Peyer's patch (tissue), 4 donors: ENCODE results near the gene DOCK1.

Source experiments
- POLR2A ChIP-seq, 2 donors: fragments of 450-650 bp; IDR thresholded peaks; one replicate each; pipeline ENCODE4 v1.5.1; 2017; ENCODE audit warnings: antibody characterized with exemption in 2 of 2, mild to moderate bottlenecking in 2 of 2, moderate library complexity in 2 of 2
- TF ChIP-seq, protein P1 (sequence below), 6 experiments: fragments of 450-650 bp in 4 of 6; fragments of 200-600 bp in 2 of 6; sonication (generic) in 1 of 6; IDR thresholded peaks; one replicate each; pipeline ENCODE4 v1.5.1; 2017 to 2019; ENCODE audit warnings: antibody characterized with exemption in 6 of 6, mild to moderate bottlenecking in 3 of 6, moderate library complexity in 1 of 6

DNA sequence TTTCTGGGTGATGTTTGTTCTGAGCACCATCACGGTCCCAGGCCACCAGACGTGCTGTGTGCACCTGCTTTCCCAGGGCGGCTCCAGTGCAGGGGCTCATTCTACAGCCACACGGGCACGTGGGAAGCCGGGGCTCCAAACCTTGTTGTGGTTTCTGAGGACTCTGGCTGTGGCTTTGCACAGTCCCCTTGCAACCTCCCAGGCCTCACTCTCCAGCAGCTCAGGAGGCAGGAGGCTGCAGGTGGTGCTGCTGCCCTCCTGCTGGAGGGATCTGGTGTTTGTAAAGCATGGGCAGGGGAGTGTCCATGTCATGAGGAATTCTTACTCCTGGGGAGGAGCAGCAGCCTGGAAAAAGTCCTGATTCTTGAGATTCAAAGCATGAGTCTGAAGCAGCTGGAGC lies 236.9 kb downstream of the DOCK1 start:
- TF ChIP-seq, protein P1, sequence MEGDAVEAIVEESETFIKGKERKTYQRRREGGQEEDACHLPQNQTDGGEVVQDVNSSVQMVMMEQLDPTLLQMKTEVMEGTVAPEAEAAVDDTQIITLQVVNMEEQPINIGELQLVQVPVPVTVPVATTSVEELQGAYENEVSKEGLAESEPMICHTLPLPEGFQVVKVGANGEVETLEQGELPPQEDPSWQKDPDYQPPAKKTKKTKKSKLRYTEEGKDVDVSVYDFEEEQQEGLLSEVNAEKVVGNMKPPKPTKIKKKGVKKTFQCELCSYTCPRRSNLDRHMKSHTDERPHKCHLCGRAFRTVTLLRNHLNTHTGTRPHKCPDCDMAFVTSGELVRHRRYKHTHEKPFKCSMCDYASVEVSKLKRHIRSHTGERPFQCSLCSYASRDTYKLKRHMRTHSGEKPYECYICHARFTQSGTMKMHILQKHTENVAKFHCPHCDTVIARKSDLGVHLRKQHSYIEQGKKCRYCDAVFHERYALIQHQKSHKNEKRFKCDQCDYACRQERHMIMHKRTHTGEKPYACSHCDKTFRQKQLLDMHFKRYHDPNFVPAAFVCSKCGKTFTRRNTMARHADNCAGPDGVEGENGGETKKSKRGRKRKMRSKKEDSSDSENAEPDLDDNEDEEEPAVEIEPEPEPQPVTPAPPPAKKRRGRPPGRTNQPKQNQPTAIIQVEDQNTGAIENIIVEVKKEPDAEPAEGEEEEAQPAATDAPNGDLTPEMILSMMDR (IDR thresholded peaks at IDR 0.05): no peak
- no peak for TF ChIP-seq POLR2A (IDR thresholded peaks at IDR 0.05)
